ENCODE results near the gene NEU4. TPM values are rescaled to one million over a fixed set of nuclear protein-coding genes. Genes with fewer than 3 reads are reported as not detected.

The NEU4 gene
- total RNA-seq, 1 experiment from 2014 or later: 2.2 TPM

DNA sequence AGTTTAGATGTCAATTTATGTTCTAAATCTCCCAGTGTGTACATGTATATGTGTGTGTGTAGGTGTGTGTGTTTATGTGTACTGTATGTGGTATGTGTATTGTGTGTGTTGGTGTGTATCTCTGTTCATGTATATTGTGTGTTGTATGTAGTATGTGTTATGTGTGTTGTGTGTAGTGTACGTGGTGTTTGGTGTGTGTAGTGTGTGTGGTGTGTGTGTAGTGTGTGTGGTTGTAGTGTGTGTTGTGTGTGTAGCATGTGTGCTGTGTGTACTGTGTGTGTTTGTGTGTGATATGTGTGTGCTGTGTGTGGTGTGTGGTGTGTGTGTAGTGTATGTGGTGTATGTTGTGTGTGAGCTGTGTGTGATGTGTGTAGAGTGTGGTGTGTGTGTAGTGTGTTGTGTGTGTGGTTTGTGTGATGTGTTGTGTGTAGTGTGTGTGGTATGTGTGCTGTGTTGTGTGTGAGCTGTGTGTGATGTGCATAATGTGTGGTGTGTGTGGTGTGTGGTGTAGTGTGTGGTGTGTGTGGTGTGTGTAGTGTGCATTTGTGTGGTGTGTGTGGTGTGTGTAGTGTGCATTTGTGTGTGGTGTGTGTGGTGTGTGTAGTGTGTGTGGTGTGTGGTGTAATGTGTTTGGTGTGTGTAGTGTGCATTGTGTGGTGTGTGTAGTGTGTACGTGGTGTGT is 55.3 kb downstream of the NEU4 start (continued):
- TF ChIP-seq, protein P1, sequence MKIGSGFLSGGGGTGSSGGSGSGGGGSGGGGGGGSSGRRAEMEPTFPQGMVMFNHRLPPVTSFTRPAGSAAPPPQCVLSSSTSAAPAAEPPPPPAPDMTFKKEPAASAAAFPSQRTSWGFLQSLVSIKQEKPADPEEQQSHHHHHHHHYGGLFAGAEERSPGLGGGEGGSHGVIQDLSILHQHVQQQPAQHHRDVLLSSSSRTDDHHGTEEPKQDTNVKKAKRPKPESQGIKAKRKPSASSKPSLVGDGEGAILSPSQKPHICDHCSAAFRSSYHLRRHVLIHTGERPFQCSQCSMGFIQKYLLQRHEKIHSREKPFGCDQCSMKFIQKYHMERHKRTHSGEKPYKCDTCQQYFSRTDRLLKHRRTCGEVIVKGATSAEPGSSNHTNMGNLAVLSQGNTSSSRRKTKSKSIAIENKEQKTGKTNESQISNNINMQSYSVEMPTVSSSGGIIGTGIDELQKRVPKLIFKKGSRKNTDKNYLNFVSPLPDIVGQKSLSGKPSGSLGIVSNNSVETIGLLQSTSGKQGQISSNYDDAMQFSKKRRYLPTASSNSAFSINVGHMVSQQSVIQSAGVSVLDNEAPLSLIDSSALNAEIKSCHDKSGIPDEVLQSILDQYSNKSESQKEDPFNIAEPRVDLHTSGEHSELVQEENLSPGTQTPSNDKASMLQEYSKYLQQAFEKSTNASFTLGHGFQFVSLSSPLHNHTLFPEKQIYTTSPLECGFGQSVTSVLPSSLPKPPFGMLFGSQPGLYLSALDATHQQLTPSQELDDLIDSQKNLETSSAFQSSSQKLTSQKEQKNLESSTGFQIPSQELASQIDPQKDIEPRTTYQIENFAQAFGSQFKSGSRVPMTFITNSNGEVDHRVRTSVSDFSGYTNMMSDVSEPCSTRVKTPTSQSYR (CRISPR knock-in tag; IDR thresholded peaks at IDR 0.05): no peak

DNA sequence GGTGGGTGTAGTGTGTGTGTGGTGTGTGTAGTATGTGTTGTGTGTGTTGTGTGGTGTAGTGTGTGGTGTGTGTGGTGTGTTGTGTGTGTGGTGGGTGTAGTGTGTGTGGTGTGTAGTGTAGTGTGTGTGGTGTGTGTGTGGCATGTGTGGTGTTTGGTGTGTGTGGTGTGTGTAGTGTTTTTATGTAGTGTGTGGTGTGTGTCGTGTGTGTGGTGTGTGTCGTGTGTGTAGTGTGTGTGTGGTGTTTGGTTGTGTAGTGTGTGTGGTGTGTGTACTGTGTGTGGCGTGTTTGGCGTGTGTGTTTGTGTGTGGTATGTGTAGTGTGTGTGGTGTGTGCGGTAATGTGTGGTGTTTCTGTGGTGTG is 55.8 kb downstream of the NEU4 start:
- peaks cover 6% of the 10 kb centered on the region for H3K27me3 Mint-ChIP-seq (ENCODE audit: low read depth)
- ATAC-seq (no peak), DNase-seq (ENCODE audit: low spot score) (no peak)
- H3K9me3 Mint-ChIP-seq: peaks cover 16% of the 10 kb centered on the region
- no peak overlapping the region for H3K27ac Mint-ChIP-seq
- POLR2A ChIA-PET: no interaction called here
- CTCF ChIA-PET: no interaction called here
- H3K36me3 Mint-ChIP-seq: peaks cover 4% of the 10 kb centered on the region; the same call in 1 of the 2 replicates
- H3K4me3 Mint-ChIP-seq: no peak overlapping the region
- H3K4me1 Mint-ChIP-seq: peaks cover 11% of the 10 kb centered on the region; the same call in 1 of the 2 replicates
- no peak for TF ChIP-seq ZNF317 (CRISPR knock-in tag; IDR thresholded peaks at IDR 0.05; ENCODE audit: borderline replicate concordance, low read depth)
- TF ChIP-seq EMX1 (CRISPR knock-in tag; IDR thresholded peaks at IDR 0.05): no peak
- no peak for TF ChIP-seq FOXJ3 (CRISPR knock-in tag; IDR thresholded peaks at IDR 0.05; ENCODE audit: borderline replicate concordance)
- TF ChIP-seq PRRX2 (CRISPR knock-in tag; IDR thresholded peaks at IDR 0.05): no peak
- no peak for TF ChIP-seq ZNF425 (CRISPR knock-in tag; conservative IDR thresholded peaks at IDR 0.05)
- no peak for TF ChIP-seq USF2 (CRISPR knock-in tag; IDR thresholded peaks at IDR 0.05)
- no peak for TF ChIP-seq SMAD4 (CRISPR knock-in tag; IDR thresholded peaks at IDR 0.05)
- TF ChIP-seq ZNF219 (CRISPR knock-in tag; IDR thresholded peaks at IDR 0.05; ENCODE audit: borderline replicate concordance): no peak
- no peak for TF ChIP-seq MYBL2 (CRISPR knock-in tag; IDR thresholded peaks at IDR 0.05)
- TF ChIP-seq PRDM15 (CRISPR knock-in tag; IDR thresholded peaks at IDR 0.05): no peak
- TF ChIP-seq, protein P2, sequence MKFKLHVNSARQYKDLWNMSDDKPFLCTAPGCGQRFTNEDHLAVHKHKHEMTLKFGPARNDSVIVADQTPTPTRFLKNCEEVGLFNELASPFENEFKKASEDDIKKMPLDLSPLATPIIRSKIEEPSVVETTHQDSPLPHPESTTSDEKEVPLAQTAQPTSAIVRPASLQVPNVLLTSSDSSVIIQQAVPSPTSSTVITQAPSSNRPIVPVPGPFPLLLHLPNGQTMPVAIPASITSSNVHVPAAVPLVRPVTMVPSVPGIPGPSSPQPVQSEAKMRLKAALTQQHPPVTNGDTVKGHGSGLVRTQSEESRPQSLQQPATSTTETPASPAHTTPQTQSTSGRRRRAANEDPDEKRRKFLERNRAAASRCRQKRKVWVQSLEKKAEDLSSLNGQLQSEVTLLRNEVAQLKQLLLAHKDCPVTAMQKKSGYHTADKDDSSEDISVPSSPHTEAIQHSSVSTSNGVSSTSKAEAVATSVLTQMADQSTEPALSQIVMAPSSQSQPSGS (CRISPR knock-in tag; IDR thresholded peaks at IDR 0.05; ENCODE audit: borderline replicate concordance, low read depth): no peak
- TF ChIP-seq, protein P3, sequence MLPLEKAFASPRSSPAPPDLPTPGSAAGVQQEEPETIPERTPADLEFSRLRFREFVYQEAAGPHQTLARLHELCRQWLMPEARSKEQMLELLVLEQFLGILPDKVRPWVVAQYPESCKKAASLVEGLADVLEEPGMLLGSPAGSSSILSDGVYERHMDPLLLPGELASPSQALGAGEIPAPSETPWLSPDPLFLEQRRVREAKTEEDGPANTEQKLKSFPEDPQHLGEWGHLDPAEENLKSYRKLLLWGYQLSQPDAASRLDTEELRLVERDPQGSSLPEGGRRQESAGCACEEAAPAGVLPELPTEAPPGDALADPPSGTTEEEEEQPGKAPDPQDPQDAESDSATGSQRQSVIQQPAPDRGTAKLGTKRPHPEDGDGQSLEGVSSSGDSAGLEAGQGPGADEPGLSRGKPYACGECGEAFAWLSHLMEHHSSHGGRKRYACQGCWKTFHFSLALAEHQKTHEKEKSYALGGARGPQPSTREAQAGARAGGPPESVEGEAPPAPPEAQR (CRISPR knock-in tag; IDR thresholded peaks at IDR 0.05): no peak
- no peak for TF ChIP-seq OVOL2 (CRISPR knock-in tag; IDR thresholded peaks at IDR 0.05; ENCODE audit: borderline replicate concordance)
- no peak for TF ChIP-seq ZNF138 (CRISPR knock-in tag; conservative IDR thresholded peaks at IDR 0.05)
- no peak for TF ChIP-seq ESRRA (CRISPR knock-in tag; IDR thresholded peaks at IDR 0.05; ENCODE audit: borderline replicate concordance)
